Loucy (cell line): ENCODE results near the gene PCLO.

ENCODE experiments used
- H2AFZ ChIP-seq: fragments of 200-600 bp; sonication (generic); 2 replicates; pipeline ENCODE4 v1.6.0; 2016; ENCODE audit warnings: antibody characterized with exemption, mild to moderate bottlenecking, low read length, moderate library complexity
- H3F3A ChIP-seq: fragments of 200-600 bp; 2 replicates; pipeline ENCODE4 v1.6.0; 2016; ENCODE audit warnings: antibody characterized with exemption, low read depth, mild to moderate bottlenecking
- H3K27me3 ChIP-seq: fragments of 200-600 bp; sonication (generic); 2 replicates; pipeline ENCODE4 v1.6.1; 2014; ENCODE audit warnings: low read length, mild to moderate bottlenecking; ENCODE audit not compliant: insufficient read depth, poor library complexity, severe bottlenecking
- H3K36me3 ChIP-seq: fragments of 200-600 bp; sonication (generic); 2 replicates; pipeline ENCODE4 v1.6.1; 2016; ENCODE audit warnings: low read length; ENCODE audit not compliant: insufficient read depth
- H3K4me1 ChIP-seq: fragments of 200-600 bp; sonication (generic); 2 replicates; pipeline ENCODE4 v1.5.1; 2014; ENCODE audit warnings: low read length, mild to moderate bottlenecking; ENCODE audit not compliant: insufficient read depth, poor library complexity, severe bottlenecking
- H3K4me2 ChIP-seq: fragments of 200-600 bp; sonication (generic); 2 replicates; pipeline ENCODE4 v1.6.0; 2014; ENCODE audit warnings: antibody characterized with exemption, low read length, low read depth, mild to moderate bottlenecking; ENCODE audit not compliant: poor library complexity, severe bottlenecking
- H3K4me3 ChIP-seq: fragments of 200-600 bp; sonication (generic); 2 replicates; pipeline ENCODE4 v1.5.1; 2014; ENCODE audit warnings: low read length, mild to moderate bottlenecking, mixed read lengths; ENCODE audit not compliant: poor library complexity, severe bottlenecking
- H3K79me2 ChIP-seq: fragments of 200-600 bp; sonication (generic); 2 replicates; pipeline ENCODE4 v1.6.1; 2014; ENCODE audit warnings: low read length; ENCODE audit not compliant: insufficient read depth
- H3K9ac ChIP-seq: fragments of 200-600 bp; sonication (generic); 2 replicates; pipeline ENCODE4 v1.6.0; 2014; ENCODE audit warnings: mild to moderate bottlenecking, low read depth, low read length, moderate library complexity; ENCODE audit not compliant: poor library complexity, severe bottlenecking
- H3K9me2 ChIP-seq: fragments of 200-600 bp; sonication (generic); replicated peaks from 2 replicates; pipeline ENCODE4 v1.6.1; 2016; ENCODE audit warnings: low read depth, low read length, mixed read lengths
- H3K9me3 ChIP-seq: fragments of 200-600 bp; sonication (generic); 2 replicates; pipeline ENCODE4 v1.6.1; 2014; ENCODE audit warnings: mild to moderate bottlenecking, antibody characterized with exemption, low read length, low read depth; ENCODE audit not compliant: insufficient read depth
- H4K20me1 ChIP-seq: fragments of 200-600 bp; sonication (generic); 2 replicates; pipeline ENCODE4 v1.6.0; 2014; ENCODE audit warnings: antibody characterized with exemption, low read length, mild to moderate bottlenecking; ENCODE audit not compliant: insufficient read depth, poor library complexity, severe bottlenecking
- CTCF ChIP-seq: fragments of 200-600 bp; sonication (generic); conservative IDR thresholded peaks from 2 replicates; pipeline ENCODE4 v1.5.1; 2014; ENCODE audit warnings: mild to moderate bottlenecking, antibody characterized with exemption, low read length
- EZH2phosphoT487 ChIP-seq: fragments of 200-600 bp; IDR thresholded peaks from 2 replicates; pipeline ENCODE4 v1.6.1; 2018; ENCODE audit warnings: antibody characterized with exemption, mild to moderate bottlenecking, moderate library complexity, borderline replicate concordance

PCLO gene

GRCh38 chr7:83058667-83059066, 104.0 kb downstream of the PCLO start:
- Histone ChIP-seq H3K9me2 (no peaks in the 10 kb centered on the region), H3K36me3 (no peaks in the 10 kb centered on the region), H3F3A (no peaks in the 10 kb centered on the region), H3K79me2 (no peaks in the 10 kb centered on the region), H3K9me3 (no peaks in the 10 kb centered on the region), H3K27me3 (no peaks in the 10 kb centered on the region), H3K9ac (no peak overlapping the region), H3K4me1 (no peaks in the 10 kb centered on the region), H4K20me1 (no peaks in the 10 kb centered on the region), H3K4me2 (no peak overlapping the region), H2AFZ (no peak overlapping the region), H3K4me3 (no peak overlapping the region)
- TF ChIP-seq EZH2phosphoT487 (no peak), CTCF (no peak)

GRCh38 chr7:83055197-83055596, 107.5 kb downstream of the PCLO start:
- no peaks in the 10 kb centered on the region for H4K20me1 ChIP-seq
- H3K9me2 ChIP-seq: no peaks in the 10 kb centered on the region
- no peak for TF ChIP-seq CTCF
- TF ChIP-seq EZH2phosphoT487: no peak
- H3K4me2 ChIP-seq: no peak overlapping the region
- no peaks in the 10 kb centered on the region for H3F3A ChIP-seq
- no peaks in the 10 kb centered on the region for H3K27me3 ChIP-seq
- H2AFZ ChIP-seq: no peak overlapping the region
- H3K79me2 ChIP-seq: no peaks in the 10 kb centered on the region
- no peak overlapping the region for H3K4me3 ChIP-seq
- no peaks in the 10 kb centered on the region for H3K4me1 ChIP-seq
- no peaks in the 10 kb centered on the region for H3K36me3 ChIP-seq
- H3K9ac ChIP-seq: no peak overlapping the region
- H3K9me3 ChIP-seq: no peaks in the 10 kb centered on the region

- Histone ChIP-seq H3K27me3 (no peaks in the 10 kb centered on the region), H2AFZ (no peak overlapping the region), H3K79me2 (no peaks in the 10 kb centered on the region), H3K4me3 (no peak overlapping the region), H3K4me1 (no peaks in the 10 kb centered on the region), H3K36me3 (no peaks in the 10 kb centered on the region), H3K9me2 (no peaks in the 10 kb centered on the region), H4K20me1 (no peaks in the 10 kb centered on the region), H3F3A (no peaks in the 10 kb centered on the region), H3K9me3 (no peaks in the 10 kb centered on the region), H3K9ac (no peak overlapping the region), H3K4me2 (no peak overlapping the region)
- TF ChIP-seq CTCF (no peak), EZH2phosphoT487 (no peak)
These were observed 108.2 kb downstream of the PCLO start for GRCh38 chr7:83054472-83054871.
